HG02870 (cell line): ENCODE results near the gene LSM2.

Experiments
- ATAC-seq: cut with Tn5 transposase; IDR thresholded peaks from one replicate; pipeline ENCODE4 v1.9.1; 2021; ENCODE audit warnings: mild to moderate bottlenecking, moderate library complexity; ENCODE audit not compliant: unreplicated experiment

The LSM2 gene

DNA sequence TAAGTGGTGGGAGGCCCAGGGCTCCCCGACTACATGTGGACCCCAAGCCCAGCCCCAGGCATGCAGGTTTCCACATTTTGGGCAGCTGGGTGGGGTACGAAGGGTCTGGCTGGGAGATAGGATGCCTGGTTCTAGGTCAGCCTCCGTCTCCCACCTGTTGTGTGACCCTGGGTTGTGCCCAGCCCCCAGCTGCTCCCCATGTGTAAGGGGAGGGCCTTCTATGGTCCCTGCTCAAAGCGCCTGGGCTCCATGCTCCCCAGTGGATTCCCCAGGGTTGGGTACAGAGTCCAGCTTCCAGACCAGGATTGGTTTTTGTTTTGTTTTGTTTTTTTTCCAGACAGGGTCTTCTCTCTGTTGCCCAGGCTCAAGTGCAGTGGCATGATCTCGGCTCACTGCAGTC lies 28.6 kb downstream of the LSM2 start:
- no peak for ATAC-seq

DNA sequence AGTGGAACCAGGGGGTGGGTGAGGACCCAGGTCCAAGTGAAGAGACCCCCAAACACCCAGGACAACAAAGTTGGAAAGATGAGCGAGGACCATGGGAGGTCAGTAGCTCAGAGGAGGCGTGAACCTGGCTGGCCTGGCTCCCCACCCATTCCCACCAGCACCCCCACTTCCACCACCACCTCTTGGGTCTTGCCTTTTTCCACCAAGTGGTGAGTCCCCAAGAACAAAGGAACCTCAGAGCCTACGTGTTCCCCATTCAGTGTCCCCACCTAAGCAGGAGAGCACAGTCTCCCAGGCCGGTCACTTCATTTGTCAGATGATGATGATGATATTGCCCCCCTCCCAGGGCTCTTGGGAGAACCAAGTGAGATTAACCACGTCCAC lies 29.1 kb downstream of the LSM2 start:
- no peak for ATAC-seq

DNA sequence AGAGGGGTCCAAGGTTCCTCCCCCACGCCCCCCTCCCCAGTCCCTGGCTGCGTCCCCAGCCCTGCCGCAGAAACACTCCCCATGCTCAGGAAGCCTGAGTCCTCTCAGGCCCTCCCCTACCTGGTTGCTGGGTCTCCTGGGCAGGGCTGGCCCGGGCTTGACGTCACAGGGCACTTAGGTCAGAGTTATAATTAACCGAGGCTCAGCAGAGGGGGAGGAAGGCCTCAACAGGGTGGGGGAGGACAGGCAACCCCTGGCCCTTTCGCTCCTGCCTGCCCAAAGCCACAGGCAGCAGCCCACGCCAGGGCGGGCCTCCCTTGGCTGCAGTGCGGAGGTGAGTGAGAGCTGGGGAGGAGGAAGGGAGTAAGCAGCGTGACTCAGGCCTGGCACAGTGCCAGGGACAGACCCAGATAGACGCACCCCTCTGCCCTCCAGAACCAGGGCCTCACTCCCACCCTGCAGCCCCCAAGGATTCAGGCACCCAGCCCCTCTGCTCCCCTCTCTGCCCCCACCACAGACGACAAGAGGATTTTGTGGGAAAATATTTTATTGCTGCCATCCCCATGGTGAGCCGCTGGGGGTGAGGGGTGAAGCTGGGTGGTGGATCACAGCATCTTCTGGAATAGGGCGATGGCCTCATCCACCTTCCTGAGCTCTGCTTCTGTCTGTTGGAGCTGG lies 29.6 kb downstream of the LSM2 start, which contains the start of gene VWA7:
VWA7 (minus strand) TSS at position 340 of the 678 bp plus-strand sequence. CDS start 549 bp downstream, outside the sequence.
- ATAC-seq, result peak; percentile 63

DNA sequence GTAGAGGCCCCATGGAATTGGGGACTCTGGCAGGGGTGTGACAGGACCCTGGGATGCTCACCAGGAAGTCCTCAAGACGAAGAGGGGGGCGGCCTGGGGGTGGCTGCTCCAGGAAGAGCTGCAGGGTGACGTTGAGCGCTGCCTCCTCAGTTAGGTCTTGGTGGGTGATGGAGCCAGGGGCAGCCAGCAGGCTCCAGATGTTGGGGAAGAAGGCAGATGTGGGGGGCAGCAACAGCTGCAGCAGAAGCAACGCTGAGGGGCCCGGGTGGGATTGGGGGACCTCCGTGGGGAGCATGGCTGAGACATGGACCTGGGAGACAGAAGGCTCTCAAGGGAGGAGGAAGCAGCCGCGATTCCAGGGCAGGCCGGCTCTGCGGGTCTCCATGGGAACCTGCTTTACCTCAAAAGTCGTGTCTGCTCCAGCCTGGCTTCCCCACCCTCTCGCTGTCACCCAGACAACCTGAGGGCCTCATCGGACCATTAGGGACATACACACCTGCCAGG lies 30.2 kb downstream of the LSM2 start:
- no peak for ATAC-seq

DNA sequence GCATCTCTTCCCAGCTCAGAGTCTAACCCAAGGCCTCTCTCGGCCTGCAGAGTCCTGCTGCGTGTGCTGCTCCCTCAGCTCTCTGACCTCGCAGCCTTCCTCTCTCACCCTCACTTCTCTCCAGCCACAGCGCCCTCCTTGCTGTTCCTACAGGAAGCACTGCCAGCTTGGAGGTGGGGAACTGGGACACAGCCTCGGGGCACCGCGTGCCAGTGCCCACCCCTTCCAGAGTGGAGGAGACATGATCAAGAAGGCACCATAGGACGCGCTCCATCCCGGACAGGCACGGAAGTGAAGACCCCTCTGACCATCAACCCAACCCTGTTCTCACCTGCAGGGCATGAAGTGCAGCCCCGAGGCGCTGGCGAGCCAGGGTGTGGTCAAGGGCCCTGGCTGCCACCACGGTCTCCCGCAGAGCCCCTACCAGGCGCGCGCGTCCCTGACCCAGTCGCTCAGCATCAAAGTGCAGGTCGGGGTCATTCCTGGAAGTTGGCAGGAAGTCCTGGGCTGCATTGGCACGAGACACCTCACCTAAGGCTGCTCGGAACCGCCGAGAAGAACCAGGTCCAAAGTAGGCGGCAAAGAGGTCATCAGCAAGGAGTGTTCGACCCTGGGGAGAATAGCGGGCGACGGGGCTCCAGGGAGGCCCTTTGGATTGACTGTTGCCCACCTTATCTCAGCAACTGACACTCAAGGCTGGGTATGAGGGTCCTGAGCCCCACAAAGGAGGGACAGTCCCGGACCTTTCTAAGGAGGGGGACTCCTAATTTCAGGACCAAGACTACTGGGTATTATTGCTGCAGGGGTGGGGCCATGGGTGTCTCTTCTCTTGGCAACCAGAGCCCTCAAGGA lies 30.9 kb downstream of the LSM2 start:
- ATAC-seq, result no peak

DNA sequence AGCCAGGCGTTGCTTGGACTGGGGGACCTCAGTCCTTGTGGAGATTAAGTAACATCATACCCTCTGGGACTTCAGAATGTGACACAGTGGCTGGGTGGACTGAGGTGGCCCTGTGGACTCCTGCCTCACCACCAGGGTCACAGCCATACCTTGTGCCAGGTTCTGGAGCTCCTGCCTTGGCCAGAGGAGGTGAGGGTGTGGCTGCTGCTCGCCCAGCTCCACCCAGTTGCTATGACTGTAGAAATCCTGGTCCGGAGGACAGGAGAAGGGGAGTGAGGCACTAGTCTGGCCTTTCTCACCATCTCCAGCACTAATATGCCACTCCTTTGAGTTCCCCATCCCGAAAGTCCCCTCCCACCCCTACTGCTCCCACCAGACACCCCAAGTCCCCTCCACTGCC lies 31.6 kb downstream of the LSM2 start:
- no peak for ATAC-seq

- no peak for ATAC-seq
These were observed 34.8 kb downstream of the LSM2 start for GRCh38 chr6:31771992-31772358.

GRCh38 chr6:31770860-31771259 lies 35.9 kb downstream of the LSM2 start:
- no peak for ATAC-seq

- ATAC-seq, result no peak
These were observed 36.9 kb downstream of the LSM2 start for GRCh38 chr6:31769684-31770371.

- ATAC-seq, result no peak
These were observed 38.2 kb downstream of the LSM2 start for GRCh38 chr6:31768363-31769257.

- ATAC-seq, result no peak
These were observed 39.6 kb downstream of the LSM2 start for GRCh38 chr6:31767096-31767645.

DNA sequence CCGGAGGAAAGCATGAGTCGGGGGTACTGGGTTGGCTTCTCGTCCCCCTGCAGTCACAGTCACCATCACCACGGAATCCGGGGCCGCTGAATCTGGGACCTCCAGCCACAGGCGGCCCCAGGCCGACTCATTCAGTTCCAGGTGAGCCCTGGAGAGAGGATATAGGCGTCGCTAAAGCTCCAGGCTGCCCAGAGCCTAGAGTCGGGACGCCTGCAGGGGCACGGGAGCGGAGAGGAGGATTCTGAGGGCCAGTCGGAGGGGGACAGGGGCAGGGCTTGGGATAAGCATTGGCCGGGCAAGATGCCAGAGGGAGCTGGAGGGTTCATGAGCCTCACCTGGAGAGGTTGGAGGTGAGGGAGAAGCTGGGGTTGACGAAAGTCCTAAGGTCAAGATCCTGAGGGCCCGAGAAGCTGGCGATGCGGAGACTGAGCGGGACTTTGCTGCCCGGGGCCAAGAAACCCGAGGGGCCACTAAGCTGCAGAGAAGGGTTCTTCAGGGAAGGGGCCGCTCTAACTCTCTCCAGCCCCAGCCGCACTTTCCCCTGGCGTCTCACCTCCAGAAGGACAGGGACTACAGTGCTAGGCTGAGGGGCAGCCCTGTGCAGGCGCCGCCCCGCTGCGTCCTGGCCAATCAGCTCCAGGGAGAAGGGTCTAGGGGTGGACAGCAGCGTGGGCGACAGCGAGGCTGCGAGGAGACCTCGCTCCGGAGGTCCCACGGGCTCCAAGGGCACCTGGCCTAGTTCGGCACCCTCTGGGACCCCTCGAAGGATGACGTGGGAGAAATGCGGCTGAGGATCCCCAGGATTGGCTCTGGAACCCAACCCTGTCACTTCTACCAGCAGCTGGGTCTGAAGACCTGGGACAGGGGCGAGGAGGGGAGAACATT lies 40.6 kb downstream of the LSM2 start:
- no peak for ATAC-seq

- ATAC-seq, result no peak
These were observed 41.2 kb downstream of the LSM2 start for GRCh38 chr6:31765559-31765909.

DNA sequence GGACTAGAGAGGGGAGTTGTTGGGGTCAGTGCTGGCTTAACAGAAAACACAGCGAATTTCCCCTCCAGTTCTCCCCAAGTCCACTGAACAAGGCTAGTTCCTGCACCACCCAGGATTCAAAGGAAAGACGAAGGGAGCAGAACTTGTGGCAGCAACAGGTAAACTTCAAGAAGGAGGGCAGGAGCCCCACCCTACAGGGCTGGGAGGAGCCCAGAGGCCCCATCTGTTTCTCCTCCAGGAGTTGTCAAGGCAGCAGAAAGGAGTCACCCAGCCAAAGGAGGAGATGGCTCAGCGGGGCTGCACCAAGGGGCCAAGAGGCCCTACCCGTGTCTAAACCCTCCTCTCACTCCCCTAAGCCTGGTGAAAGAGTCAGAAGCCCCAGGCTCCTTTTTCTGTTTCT lies 42.6 kb downstream of the LSM2 start:
- no peak for ATAC-seq

DNA sequence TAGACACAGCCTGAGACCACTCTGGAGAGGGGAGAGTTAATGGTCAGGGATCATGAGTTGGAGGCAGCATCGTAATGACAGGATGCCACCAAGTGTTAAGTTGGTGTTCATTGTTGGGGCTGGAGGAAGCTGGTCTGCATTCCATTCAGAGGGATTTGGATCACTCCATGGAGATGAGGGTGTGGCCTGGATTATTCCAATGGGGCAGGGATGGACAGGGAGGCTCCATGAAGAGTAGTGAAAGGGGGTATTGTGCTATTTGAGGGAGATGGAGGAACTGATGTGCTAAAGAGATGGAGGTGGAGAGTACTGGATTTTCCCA lies 43.2 kb downstream of the LSM2 start:
- no peak for ATAC-seq

DNA sequence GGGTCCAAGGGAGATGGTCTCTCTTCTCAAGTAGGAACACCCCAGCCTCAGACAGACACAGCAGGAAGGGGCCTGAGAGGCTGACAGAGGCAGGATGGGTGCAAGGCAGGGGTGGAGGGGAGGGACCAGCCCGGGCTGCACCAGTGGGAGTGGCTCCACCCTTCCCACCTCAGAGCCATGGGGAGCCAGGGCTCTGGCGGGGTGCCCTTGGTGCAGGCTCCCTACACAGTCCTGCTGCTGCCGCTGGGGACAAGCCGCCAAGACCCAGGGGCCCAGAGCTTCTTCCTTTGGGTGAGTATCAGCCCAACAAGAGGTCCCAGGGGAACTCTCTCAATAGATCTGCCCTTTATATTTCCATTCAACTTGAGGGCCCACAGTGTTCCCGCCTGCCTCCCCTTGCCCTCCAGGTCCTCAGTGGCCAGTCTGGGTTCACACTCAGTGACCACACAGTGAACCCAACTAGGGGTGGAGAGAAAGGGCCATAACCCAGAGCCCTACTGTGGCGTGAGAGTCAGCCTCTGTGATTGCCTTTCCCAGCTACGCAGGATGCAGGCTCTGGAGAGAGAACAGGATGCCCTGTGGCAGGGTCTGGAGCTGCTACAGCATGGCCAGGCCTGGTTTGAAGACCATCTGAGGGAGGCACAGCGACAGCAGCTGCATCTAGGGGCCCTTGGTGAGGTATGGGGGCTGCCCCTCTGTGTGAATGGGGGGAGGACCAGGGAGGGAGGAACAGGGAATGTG lies 43.7 kb downstream of the LSM2 start:
- ATAC-seq, result no peak

- ATAC-seq, result no peak
These were observed 44.4 kb downstream of the LSM2 start, which contains the start of gene SAPCD1 for GRCh38 chr6:31762356-31762755. Gene SAPCD1 (plus strand): TSS chr6:31762656. CDS start chr6:31763055, 399 bp downstream.

- ATAC-seq, result no peak
These were observed 45.4 kb downstream of the LSM2 start for GRCh38 chr6:31761343-31761742.

DNA sequence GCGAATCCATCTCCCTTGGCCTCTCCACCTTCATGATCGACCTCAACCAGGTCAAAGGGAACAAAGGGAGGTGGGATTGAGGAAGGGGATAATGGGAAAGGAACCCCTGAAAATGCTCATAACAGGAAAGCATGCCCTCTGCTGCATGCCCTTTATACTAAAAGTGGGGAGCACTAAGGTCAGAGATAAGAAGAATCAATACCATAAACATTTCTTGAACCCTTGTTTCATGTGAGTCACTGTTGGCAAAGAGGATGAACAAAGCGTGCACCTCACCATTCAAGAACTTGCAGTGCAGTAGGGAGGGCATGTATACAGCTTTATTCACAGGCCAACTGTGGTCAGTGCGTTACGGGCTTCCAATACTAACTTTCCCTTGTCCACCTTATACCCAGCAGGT lies 46.0 kb downstream of the LSM2 start:
- no peak for ATAC-seq
